ENCODE results near the gene HNRNPAB. TPM values are rescaled to one million over a fixed set of nuclear protein-coding genes. Genes with fewer than 3 reads are reported as not detected.

Gene HNRNPAB
- total RNA-seq, 1 experiment from 2014 or later, result 547 TPM

DNA sequence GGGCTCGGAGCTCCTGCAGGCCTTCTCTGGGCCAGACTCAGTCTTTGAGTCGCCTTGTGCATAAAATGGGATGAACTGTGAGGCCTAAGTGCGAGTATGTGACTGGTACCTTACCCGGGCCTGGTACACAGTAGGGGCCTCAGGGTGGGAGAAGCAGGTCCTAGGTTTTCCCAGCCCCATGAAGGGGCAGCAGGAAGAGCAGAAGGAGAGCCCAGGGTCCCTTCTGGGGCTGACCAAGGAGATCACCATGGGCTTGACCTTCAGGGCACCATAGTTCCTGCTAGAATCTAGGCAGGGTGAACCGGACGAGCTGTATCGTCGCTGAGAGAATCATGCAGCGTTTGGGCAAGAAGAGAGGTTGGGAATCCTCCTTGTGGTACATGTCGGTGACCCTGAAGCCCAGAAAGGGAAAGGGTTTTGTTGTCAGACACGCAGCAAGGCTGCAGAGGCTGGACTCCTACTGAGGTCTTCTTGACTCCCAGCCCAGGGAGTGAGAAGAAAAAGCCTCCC lies 28.6 kb downstream of the HNRNPAB start:
- no peak overlapping the region for H2BK120ac ChIP-seq (ENCODE audit: low read depth, low read length, poor library complexity, severe bottlenecking)
- no peak overlapping the region for H3K23ac ChIP-seq (ENCODE audit: insufficient read length, low read depth, low read length)
- Mint-ChIP-seq H3K27me3 (ENCODE audit: low read depth) (no peaks in the 10 kb centered on the region; the same call in 1 of the 2 replicates), H3K36me3 (ENCODE audit: insufficient read depth in 1 of 3, low read depth in 3 of 3) (peaks cover 26 to 37% (median 36%) of the 10 kb centered on the region in 3 experiments), H3K4me3 (peak overlapping the region; percentile 73 to 79), H3K4me1 (peaks cover 12 to 22% of the 10 kb centered on the region in 2 experiments), H3K9me3 (no peaks in the 10 kb centered on the region), H3K27ac (no peak overlapping the region)
- H3K9ac ChIP-seq (ENCODE audit: extremely low read depth, insufficient read length, low read length), result no peak overlapping the region
- H2AFZ ChIP-seq (ENCODE audit: low read length), result no peak overlapping the region
- H4K8ac ChIP-seq (replicated peaks; ENCODE audit: insufficient read length, low read depth, low read length), result no peak overlapping the region
- no CpG with 5 or more reads among the region's 11 CpGs for WGBS (ENCODE audit: extremely low coverage, insufficient read length, low lambda C conversion rate)
- H3K23me2 ChIP-seq (ENCODE audit: insufficient read length, low read depth, low read length, poor library complexity, severe bottlenecking), result peaks cover 3% of the 10 kb centered on the region
- H3K4me1 ChIP-seq (ENCODE audit: insufficient read depth, low read length), result no peaks in the 10 kb centered on the region
- H2BK15ac ChIP-seq (ENCODE audit: low read depth, low read length), result no peak overlapping the region
- no peaks in the 10 kb centered on the region for H3K27me3 ChIP-seq (ENCODE audit: insufficient read depth, low read length)
- TF ChIP-seq, protein P1, sequence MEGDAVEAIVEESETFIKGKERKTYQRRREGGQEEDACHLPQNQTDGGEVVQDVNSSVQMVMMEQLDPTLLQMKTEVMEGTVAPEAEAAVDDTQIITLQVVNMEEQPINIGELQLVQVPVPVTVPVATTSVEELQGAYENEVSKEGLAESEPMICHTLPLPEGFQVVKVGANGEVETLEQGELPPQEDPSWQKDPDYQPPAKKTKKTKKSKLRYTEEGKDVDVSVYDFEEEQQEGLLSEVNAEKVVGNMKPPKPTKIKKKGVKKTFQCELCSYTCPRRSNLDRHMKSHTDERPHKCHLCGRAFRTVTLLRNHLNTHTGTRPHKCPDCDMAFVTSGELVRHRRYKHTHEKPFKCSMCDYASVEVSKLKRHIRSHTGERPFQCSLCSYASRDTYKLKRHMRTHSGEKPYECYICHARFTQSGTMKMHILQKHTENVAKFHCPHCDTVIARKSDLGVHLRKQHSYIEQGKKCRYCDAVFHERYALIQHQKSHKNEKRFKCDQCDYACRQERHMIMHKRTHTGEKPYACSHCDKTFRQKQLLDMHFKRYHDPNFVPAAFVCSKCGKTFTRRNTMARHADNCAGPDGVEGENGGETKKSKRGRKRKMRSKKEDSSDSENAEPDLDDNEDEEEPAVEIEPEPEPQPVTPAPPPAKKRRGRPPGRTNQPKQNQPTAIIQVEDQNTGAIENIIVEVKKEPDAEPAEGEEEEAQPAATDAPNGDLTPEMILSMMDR (conservative IDR thresholded peaks at IDR 0.05), result no peak
- H4K91ac ChIP-seq (ENCODE audit: insufficient read length, low read depth, low read length), result no peak overlapping the region
- no peak overlapping the region for H3K56ac ChIP-seq (ENCODE audit: insufficient read length, low read depth, low read length)
- no peak overlapping the region for H3T11ph ChIP-seq (ENCODE audit: low read length)
- H2BK5ac ChIP-seq (ENCODE audit: insufficient read length, low read length), result no peak overlapping the region
- H3K4ac ChIP-seq (ENCODE audit: low read depth, low read length), result no peak overlapping the region
- no peak overlapping the region for H2AK5ac ChIP-seq (ENCODE audit: insufficient read length, low read length)
- no peak overlapping the region for H3K14ac ChIP-seq (ENCODE audit: insufficient read depth, low read length)
- H2BK12ac ChIP-seq (ENCODE audit: insufficient read length, low read depth, low read length), result no peak overlapping the region
- no peaks in the 10 kb centered on the region for H3K79me1 ChIP-seq (ENCODE audit: insufficient read depth, low read depth, low read length, poor library complexity, severe bottlenecking)
- no peaks in the 10 kb centered on the region for H3K9me3 ChIP-seq (ENCODE audit: control insufficient read depth, low read depth, low read length)
- H4K5ac ChIP-seq (ENCODE audit: insufficient read length, low read depth, low read length), result no peak overlapping the region
- peak overlapping the region; percentile 61 for H3K4me2 ChIP-seq (ENCODE audit: insufficient read depth, insufficient read length, low read length)
- no peak overlapping the region for H3K27ac ChIP-seq (ENCODE audit: insufficient read length, low read depth, low read length)
- H2BK20ac ChIP-seq (ENCODE audit: low read depth, low read length, poor library complexity, severe bottlenecking), result no peak overlapping the region
- peaks cover 4% of the 10 kb centered on the region; the same call in 1 of the 2 replicates for H3K79me2 ChIP-seq (ENCODE audit: insufficient read depth, low read length)
- no peak overlapping the region for H3K18ac ChIP-seq (ENCODE audit: insufficient read length, low read depth, low read length)
- no peak for DNase-seq
- H4K20me1 ChIP-seq (ENCODE audit: control insufficient read depth, insufficient read depth, insufficient read length), result no peaks in the 10 kb centered on the region
